Caco-2 (cell line): ENCODE measurements around the gene COX14. TPM values are rescaled to one million over a fixed set of nuclear protein-coding genes. Genes with fewer than 3 reads are reported as not detected.
A peak's percentile ranks its signal among the peaks of the same experiment; 100 is the strongest.

Experiments used
- BruUV-seq: library from RNA; stranded (reverse); fragments of 400-500 nt; replicated peaks from 2 replicates; lab custom pipeline; 2021; lab: Mats Ljungman, UMichigan
- CTCF ChIA-PET: fragments of 300-600 bp; sonication (Branson Sonifier 250); formaldehyde crosslinking; loops from one replicate; lab custom pipeline; 2022; ENCODE audit warnings: antibody characterized with exemption; lab: Charles Lee
- POLR2A ChIA-PET: fragments of 300-600 bp; sonication (Branson Sonifier 250); formaldehyde crosslinking; loops from one replicate; lab custom pipeline; 2022; ENCODE audit warnings: antibody characterized with exemption; lab: Charles Lee
- DNase-seq, 2 experiments: peaks; one replicate each; pipeline versions ENCODE4 v3.0.0 to v3.0.0-alpha.2; 2020 to 2022
- H3K27me3 ChIP-seq: replicated peaks from 2 replicates; pipeline ENCODE4 v1.6.0; 2011; ENCODE audit warnings: low read length; ENCODE audit not compliant: control insufficient read depth, insufficient read depth
- H3K36me3 ChIP-seq: 2 replicates; pipeline ENCODE4 v1.5.1; 2011; ENCODE audit warnings: low read length; ENCODE audit not compliant: control insufficient read depth, insufficient read depth
- H3K4me1 ChIP-seq: fragments of 250-450 bp; sonication (Bioruptor Pico); 2 replicates; pipeline ENCODE4 v1.5.1; 2020; ENCODE audit warnings: mild to moderate bottlenecking
- H3K4me3 ChIP-seq: 2 replicates; pipeline ENCODE4 v1.5.1; 2011; ENCODE audit warnings: low read depth, mild to moderate bottlenecking, control low read depth, low read length
- H3K9me3 ChIP-seq: fragments of 250-450 bp; sonication (Bioruptor Pico); 2 replicates; pipeline ENCODE4 v1.5.1; 2020; ENCODE audit warnings: mild to moderate bottlenecking, moderate library complexity
- H3K27ac Mint-ChIP-seq: one replicate; pipeline ENCODE4 v1.8.0; 2022; ENCODE audit warnings: mixed read lengths; ENCODE audit not compliant: unreplicated experiment
- H3K27me3 Mint-ChIP-seq: one replicate; pipeline ENCODE4 v1.8.0; 2022; ENCODE audit warnings: mixed read lengths; ENCODE audit not compliant: insufficient read depth, unreplicated experiment
- H3K36me3 Mint-ChIP-seq: one replicate; pipeline ENCODE4 v1.8.0; 2022; ENCODE audit warnings: mild to moderate bottlenecking, mixed read lengths; ENCODE audit not compliant: insufficient read depth, unreplicated experiment
- H3K4me1 Mint-ChIP-seq: one replicate; pipeline ENCODE4 v1.8.0; 2022; ENCODE audit warnings: low read depth, mixed read lengths; ENCODE audit not compliant: unreplicated experiment
- H3K4me3 Mint-ChIP-seq: one replicate; pipeline ENCODE4 v1.8.0; 2022; ENCODE audit warnings: mild to moderate bottlenecking, moderate library complexity, mixed read lengths; ENCODE audit not compliant: unreplicated experiment
- H3K9me3 Mint-ChIP-seq: one replicate; pipeline ENCODE4 v1.8.0; 2022; ENCODE audit warnings: mixed read lengths; ENCODE audit not compliant: unreplicated experiment
- intact Hi-C: fragments of 100-400 bp; cut with micrococcal nuclease; formaldehyde crosslinking; loops from one replicate; pipeline ENCODE4 v1.10.0; 2022; ENCODE audit not compliant: unreplicated experiment
- total RNA-seq: library from RNA; stranded (reverse); gene quantifications from 2 replicates; pipeline ENCODE4 v1.2.3, GENCODE V29; 2022
- TF ChIP-seq, protein P1 (sequence below), 2 experiments: fragments of 200-600 bp in 1 of 2; IDR thresholded peaks; 1 replicate in 1 of 2; 2 replicates in 1 of 2; pipeline versions ENCODE4 v1.5.1 to v1.8.0; 2011 to 2022; ENCODE audit warnings: antibody characterized with exemption in 1 of 2, control low read depth in 1 of 2, inconsistent platforms in 1 of 2, low read depth in 1 of 2, low read length in 1 of 2, mild to moderate bottlenecking in 1 of 2, moderate library complexity in 1 of 2; ENCODE audit not compliant: insufficient read depth in 1 of 2, severe bottlenecking in 1 of 2, unreplicated experiment in 1 of 2

Gene COX14
- total RNA-seq, 1 experiment from 2014 or later = 86.3 TPM

DNA sequence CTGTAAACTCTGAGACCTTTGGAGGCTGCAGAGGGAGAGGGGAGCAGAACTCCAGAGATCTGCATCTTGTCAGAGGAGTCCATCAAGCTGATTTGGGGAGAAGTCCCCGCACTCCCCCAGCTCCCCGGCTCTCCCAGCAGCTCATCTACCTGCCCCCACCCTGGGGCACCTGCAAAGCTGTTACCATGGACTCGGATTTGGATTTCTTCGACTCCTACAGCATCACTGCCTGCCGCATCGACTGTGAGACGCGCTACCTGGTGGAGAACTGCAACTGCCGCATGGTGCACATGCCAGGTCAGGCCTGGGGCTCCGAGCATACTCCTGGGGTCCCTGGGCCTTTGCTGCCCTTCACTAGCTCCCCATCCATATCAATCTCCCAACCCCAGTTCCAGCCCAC is 33.8 kb upstream of the COX14 start:
- Histone ChIP-seq H3K9me3 (no peaks in the 10 kb centered on the region), H3K27me3 (no peaks in the 10 kb centered on the region), H3K36me3 (peaks cover 2% of the 10 kb centered on the region; the same call in 1 of the 2 replicates), H3K4me1 (peaks cover 41% of the 10 kb centered on the region), H3K4me3 (no peak overlapping the region)
- BruUV-seq = no TSS peak
- DNase-seq = no peak
- CTCF ChIA-PET = interaction anchor here (2.0 kb wide), 1 partner anchor 33 kb away, joined by 10 read pairs; the partner anchor contains the start of gene COX14
- Mint-ChIP-seq H3K4me3 (no peak overlapping the region), H3K9me3 (no peaks in the 10 kb centered on the region), H3K27ac (peak overlapping the region; percentile 7), H3K4me1 (peaks cover 33% of the 10 kb centered on the region), H3K27me3 (no peaks in the 10 kb centered on the region), H3K36me3 (peaks cover 5% of the 10 kb centered on the region)
- TF ChIP-seq, protein P1, sequence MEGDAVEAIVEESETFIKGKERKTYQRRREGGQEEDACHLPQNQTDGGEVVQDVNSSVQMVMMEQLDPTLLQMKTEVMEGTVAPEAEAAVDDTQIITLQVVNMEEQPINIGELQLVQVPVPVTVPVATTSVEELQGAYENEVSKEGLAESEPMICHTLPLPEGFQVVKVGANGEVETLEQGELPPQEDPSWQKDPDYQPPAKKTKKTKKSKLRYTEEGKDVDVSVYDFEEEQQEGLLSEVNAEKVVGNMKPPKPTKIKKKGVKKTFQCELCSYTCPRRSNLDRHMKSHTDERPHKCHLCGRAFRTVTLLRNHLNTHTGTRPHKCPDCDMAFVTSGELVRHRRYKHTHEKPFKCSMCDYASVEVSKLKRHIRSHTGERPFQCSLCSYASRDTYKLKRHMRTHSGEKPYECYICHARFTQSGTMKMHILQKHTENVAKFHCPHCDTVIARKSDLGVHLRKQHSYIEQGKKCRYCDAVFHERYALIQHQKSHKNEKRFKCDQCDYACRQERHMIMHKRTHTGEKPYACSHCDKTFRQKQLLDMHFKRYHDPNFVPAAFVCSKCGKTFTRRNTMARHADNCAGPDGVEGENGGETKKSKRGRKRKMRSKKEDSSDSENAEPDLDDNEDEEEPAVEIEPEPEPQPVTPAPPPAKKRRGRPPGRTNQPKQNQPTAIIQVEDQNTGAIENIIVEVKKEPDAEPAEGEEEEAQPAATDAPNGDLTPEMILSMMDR (IDR thresholded peaks at IDR 0.05; ENCODE audit: insufficient read depth in 1 of 2, low read depth in 1 of 2, low read length in 1 of 2, severe bottlenecking in 1 of 2, unreplicated experiment in 1 of 2) = no peak
- POLR2A ChIA-PET = interaction anchor here (0.6 kb wide), 1 partner anchor 138 kb away, joined by 3 read pairs; no protein-coding TSS in a partner anchor
- intact Hi-C loops = no loop called here

DNA sequence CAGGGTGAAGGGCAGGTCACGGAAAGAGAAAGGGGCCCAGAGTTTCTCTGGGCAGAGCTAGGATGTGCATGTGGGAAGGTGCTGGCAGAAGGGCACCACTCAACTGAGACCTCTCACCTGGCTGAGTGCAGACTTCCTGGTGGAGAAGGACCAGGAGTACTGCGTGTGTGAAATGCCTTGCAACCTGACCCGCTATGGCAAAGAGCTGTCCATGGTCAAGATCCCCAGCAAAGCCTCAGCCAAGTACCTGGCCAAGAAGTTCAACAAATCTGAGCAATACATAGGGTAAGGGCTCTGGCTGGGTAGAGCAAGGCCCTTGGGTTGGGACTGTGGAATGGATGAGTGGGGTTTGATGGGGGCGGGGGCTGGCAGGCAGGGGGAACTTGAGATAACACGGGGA is 32.3 kb upstream of the COX14 start:
- peaks cover 2% of the 10 kb centered on the region; the same call in 1 of the 2 replicates for H3K36me3 ChIP-seq
- no peaks in the 10 kb centered on the region for H3K27me3 ChIP-seq
- H3K4me3 ChIP-seq = no peak overlapping the region
- H3K4me1 ChIP-seq = peaks cover 54% of the 10 kb centered on the region
- peaks cover 38% of the 10 kb centered on the region for H3K4me1 Mint-ChIP-seq
- no peak for DNase-seq
- peaks cover 7% of the 10 kb centered on the region for H3K36me3 Mint-ChIP-seq
- intact Hi-C loops = no loop called here
- no TSS peak for BruUV-seq
- H3K9me3 Mint-ChIP-seq = no peaks in the 10 kb centered on the region
- H3K4me3 Mint-ChIP-seq = no peak overlapping the region
- TF ChIP-seq, protein P1 (IDR thresholded peaks at IDR 0.05; ENCODE audit: insufficient read depth in 1 of 2, low read depth in 1 of 2, low read length in 1 of 2, severe bottlenecking in 1 of 2, unreplicated experiment in 1 of 2) = no peak
- ChIA-PET POLR2A (no interaction called here), CTCF (interaction anchor here (0.7 to 2.0 kb wide), 2 partner anchors 30 to 32 kb away, joined by 3 to 10 read pairs; partner anchors contain the start of gene COX14)
- no peak overlapping the region for H3K27ac Mint-ChIP-seq
- no peaks in the 10 kb centered on the region for H3K27me3 Mint-ChIP-seq
- H3K9me3 ChIP-seq = no peaks in the 10 kb centered on the region

GRCh38 chr12:50081096-50081808 is 30.8 kb upstream of the COX14 start:
- no peak for DNase-seq
- H3K4me3 ChIP-seq = no peak overlapping the region

More at GRCh38 chr12:50081096-50081808, 30.8 kb upstream of the COX14 start:
- intact Hi-C loops = no loop called here
- ChIA-PET POLR2A (no interaction called here), CTCF (no interaction called here)
- H3K4me1 Mint-ChIP-seq = peaks cover 32% of the 10 kb centered on the region
- H3K4me1 ChIP-seq = peaks cover 40% of the 10 kb centered on the region
- peaks cover 12% of the 10 kb centered on the region for H3K36me3 Mint-ChIP-seq
- H3K4me3 Mint-ChIP-seq = no peak overlapping the region
- no peaks in the 10 kb centered on the region for H3K27me3 ChIP-seq
- H3K9me3 Mint-ChIP-seq = no peaks in the 10 kb centered on the region
- no peaks in the 10 kb centered on the region for H3K9me3 ChIP-seq
- H3K36me3 ChIP-seq = peaks cover 2% of the 10 kb centered on the region; the same call in 1 of the 2 replicates
- H3K27ac Mint-ChIP-seq = peak overlapping the region; percentile 93
- TF ChIP-seq, protein P1 (IDR thresholded peaks at IDR 0.05; ENCODE audit: insufficient read depth in 1 of 2, low read depth in 1 of 2, low read length in 1 of 2, severe bottlenecking in 1 of 2, unreplicated experiment in 1 of 2) = no peak
- no peaks in the 10 kb centered on the region for H3K27me3 Mint-ChIP-seq
- no TSS peak for BruUV-seq
